Activated CD4-positive, alpha-beta T cell treated with anti-CD3 and anti-CD28 coated beads, Interleukin-2, amount 10 ng/mL, durations not matched to agents 7 days and 5 days (primary cell): Measurements from ENCODE around the gene SLIRP. TPM values are rescaled to one million over a fixed set of nuclear protein-coding genes. Genes with fewer than 3 reads are reported as not detected.

ENCODE experiments used
- CTCF ChIA-PET: fragments of 350-600 bp; sonication (Branson Sonifier 250); formaldehyde crosslinking; loops from one replicate; lab custom pipeline; 2021; ENCODE audit warnings: antibody characterized with exemption; lab: Charles Lee
- POLR2A ChIA-PET: fragments of 350-600 bp; sonication (Branson Sonifier 250); formaldehyde crosslinking; loops from one replicate; lab custom pipeline; 2021; ENCODE audit warnings: antibody characterized with exemption; lab: Charles Lee
- DNase-seq: peaks from one replicate; pipeline ENCODE4 v3.0.0-alpha.2; 2020
- H3K27ac Mint-ChIP-seq: one replicate; pipeline ENCODE4 v1.8.0; 2021; ENCODE audit warnings: mild to moderate bottlenecking, moderate library complexity, mixed read lengths
- H3K27me3 Mint-ChIP-seq: one replicate; pipeline ENCODE4 v1.8.0; 2021; ENCODE audit warnings: mixed read lengths
- H3K36me3 Mint-ChIP-seq: one replicate; pipeline ENCODE4 v1.8.0; 2021; ENCODE audit warnings: low read depth, mixed read lengths
- H3K4me1 Mint-ChIP-seq: one replicate; pipeline ENCODE4 v1.8.0; 2021; ENCODE audit warnings: mixed read lengths
- H3K4me3 Mint-ChIP-seq: one replicate; pipeline ENCODE4 v1.8.0; 2021; ENCODE audit warnings: mild to moderate bottlenecking, moderate library complexity, mixed read lengths
- H3K9me3 Mint-ChIP-seq: one replicate; pipeline ENCODE4 v1.8.0; 2021; ENCODE audit warnings: mixed read lengths
- total RNA-seq, 2 experiments: library from RNA; stranded (reverse); gene quantifications; one replicate each; pipeline ENCODE4 v1.2.3, GENCODE V29; 2021

SLIRP gene
- total RNA-seq, 2 experiments from 2014 or later: 61.9 to 73.6 TPM

DNA sequence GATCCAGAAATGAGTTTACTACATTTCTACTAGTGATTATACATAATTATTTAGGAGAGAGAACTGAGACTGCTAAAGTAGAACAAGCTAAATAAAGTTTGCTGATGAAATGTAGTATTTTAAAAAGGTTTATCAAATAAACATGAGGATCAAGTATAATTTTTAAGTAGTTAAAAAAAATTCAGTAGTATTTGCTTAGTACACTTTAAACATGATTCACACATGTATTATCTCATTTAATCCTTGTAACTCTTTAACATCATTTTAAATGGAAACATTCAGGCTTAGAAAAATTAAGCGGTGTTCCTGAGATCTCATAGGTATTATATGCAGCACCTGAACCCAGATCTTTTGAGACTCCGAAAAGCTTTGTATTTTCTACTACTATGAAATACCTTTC lies 44.4 kb downstream of the SLIRP start:
- H3K9me3 Mint-ChIP-seq: no peaks in the 10 kb centered on the region
- H3K36me3 Mint-ChIP-seq: peaks cover 56% of the 10 kb centered on the region
- POLR2A ChIA-PET: no interaction called here
- no peak overlapping the region for H3K27ac Mint-ChIP-seq
- no peaks in the 10 kb centered on the region for H3K27me3 Mint-ChIP-seq
- H3K4me1 Mint-ChIP-seq: peaks cover 11% of the 10 kb centered on the region
- H3K4me3 Mint-ChIP-seq: no peak overlapping the region
- CTCF ChIA-PET: interaction anchor here (1.2 to 1.4 kb wide), 2 partner anchors 8 to 11 kb away, joined by 6 read pairs; partner anchors contain the start of gene SNW1
- DNase-seq: no peak

GRCh38 chr14:77752799-77753516 lies 45.1 kb downstream of the SLIRP start:
- ChIA-PET POLR2A (interaction anchor here (0.6 kb wide), 1 partner anchor 34 kb away, joined by 3 read pairs; no protein-coding TSS in a partner anchor), CTCF (interaction anchor here (1.4 kb wide), 1 partner anchor 11 kb away, joined by 6 read pairs; no protein-coding TSS in a partner anchor)
- Mint-ChIP-seq H3K27me3 (no peaks in the 10 kb centered on the region), H3K27ac (no peak overlapping the region), H3K4me3 (no peak overlapping the region), H3K9me3 (no peaks in the 10 kb centered on the region), H3K36me3 (peaks cover 57% of the 10 kb centered on the region), H3K4me1 (peaks cover 17% of the 10 kb centered on the region)
- DNase-seq: no peak

DNA sequence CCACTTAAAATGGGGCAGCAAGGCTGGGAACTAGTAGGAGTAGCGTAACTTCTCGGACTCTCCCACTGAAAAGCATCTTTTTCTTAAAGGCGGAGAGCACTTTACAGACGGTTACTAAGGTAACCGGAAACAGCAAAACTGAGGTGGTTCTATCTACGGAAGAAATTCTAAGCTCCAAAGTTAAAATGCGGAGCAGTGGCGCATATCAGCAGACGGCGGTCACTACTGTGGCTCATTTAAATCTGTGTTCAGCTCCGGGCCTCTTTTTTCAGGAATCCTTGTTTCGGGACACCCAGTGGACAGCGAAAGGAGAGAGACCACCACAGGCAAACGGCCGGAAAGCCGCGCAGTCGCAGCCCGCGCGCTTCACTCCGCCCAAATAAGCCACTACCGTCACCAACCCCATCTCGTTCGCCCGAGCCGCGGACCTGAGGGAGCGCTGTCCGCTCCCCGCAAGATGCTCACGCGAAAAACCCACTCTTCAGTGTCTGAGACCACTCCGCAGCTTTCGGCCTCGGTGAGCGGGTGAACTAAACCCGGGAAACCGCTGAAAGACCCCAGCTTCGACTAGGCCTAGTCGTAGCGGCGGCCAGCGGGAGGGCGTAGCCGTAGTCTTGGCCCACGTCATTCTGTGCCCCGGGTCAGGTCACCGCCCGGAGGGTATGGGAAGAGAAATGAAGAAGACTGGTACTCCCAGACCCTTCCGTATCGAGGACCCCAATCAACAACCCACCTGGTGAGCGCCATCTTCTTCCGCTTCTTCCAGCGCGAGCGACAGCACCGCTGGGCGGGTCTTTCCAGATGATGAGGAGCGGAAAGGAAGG lies 52.7 kb downstream of the SLIRP start, which contains the start of gene SNW1:
TSS of gene SNW1 (minus strand) at position 776 of the 824 bp plus-strand sequence. CDS start at position 747, 29 bp downstream.
- Mint-ChIP-seq H3K4me3 (peak within 1 kb of the TSS; percentile 96), H3K27ac (peak within 1 kb of the TSS; percentile 99), H3K27me3 (no peaks in the 10 kb centered on the region), H3K4me1 (peaks cover 39% of the 10 kb centered on the region), H3K36me3 (peaks cover 24% of the 10 kb centered on the region), H3K9me3 (no peaks in the 10 kb centered on the region)
- ChIA-PET POLR2A (interaction anchor here (1.0 kb wide), 1 partner anchor 384 kb away, joined by 3 read pairs; the partner anchor contains the start of genes SAMD15 and TMED8), CTCF (interaction anchor here (0.9 to 2.1 kb wide), 5 partner anchors 9 to 55 kb away, joined by 3 to 6 read pairs (median 4); no protein-coding TSS in a partner anchor)
- DNase-seq: peak; percentile 95

DNA sequence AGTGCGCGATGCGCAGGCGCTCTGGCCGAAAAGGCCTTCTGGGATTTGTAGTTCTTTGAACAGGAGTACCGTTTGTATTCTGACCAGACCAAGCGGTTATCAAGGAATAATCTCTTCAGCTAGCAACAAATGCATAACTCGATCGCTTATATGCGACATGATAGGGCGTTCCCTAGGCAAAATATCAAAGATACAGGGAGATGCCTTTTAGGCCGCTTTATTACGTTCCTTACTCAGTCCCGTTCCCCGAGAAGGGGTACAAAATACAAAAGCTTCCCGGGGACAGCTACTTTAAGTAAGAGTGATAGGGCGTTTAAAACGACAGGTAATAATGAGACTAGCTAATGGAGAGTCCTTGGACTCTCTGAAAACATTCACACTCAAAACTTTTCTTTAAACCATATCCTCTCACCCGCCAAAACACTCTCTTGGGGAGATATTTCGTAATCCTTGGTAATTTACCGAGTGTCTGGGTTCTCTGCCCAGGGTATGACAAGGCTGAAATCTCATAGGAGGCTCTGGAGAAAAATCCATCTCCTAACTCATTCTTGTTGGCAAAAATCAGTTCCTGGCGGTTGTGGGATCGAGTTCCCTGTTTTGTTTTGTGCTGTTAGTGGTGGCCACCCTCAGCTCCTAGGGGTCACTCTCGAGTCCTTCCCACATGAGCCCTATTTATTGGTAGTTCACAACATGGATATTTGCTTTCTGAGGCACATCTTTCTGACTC lies 53.5 kb downstream of the SLIRP start:
- H3K4me1 Mint-ChIP-seq: peaks cover 36% of the 10 kb centered on the region
- no peaks in the 10 kb centered on the region for H3K27me3 Mint-ChIP-seq
- ChIA-PET CTCF (interaction anchor here (1.6 to 2.1 kb wide), 2 partner anchors 10 to 56 kb away, joined by 5 to 6 read pairs; no protein-coding TSS in a partner anchor), POLR2A (no interaction called here)
- H3K9me3 Mint-ChIP-seq: no peaks in the 10 kb centered on the region
- peak; percentile 10 for DNase-seq
- peak overlapping the region; percentile 99 for H3K27ac Mint-ChIP-seq
- H3K36me3 Mint-ChIP-seq: peaks cover 20% of the 10 kb centered on the region
- H3K4me3 Mint-ChIP-seq: peak overlapping the region; percentile 96

GRCh38 chr14:77763316-77763715 lies 55.4 kb downstream of the SLIRP start:
- Mint-ChIP-seq H3K4me1 (peaks cover 29% of the 10 kb centered on the region), H3K9me3 (no peaks in the 10 kb centered on the region), H3K27ac (no peak overlapping the region), H3K27me3 (no peaks in the 10 kb centered on the region), H3K4me3 (no peak overlapping the region), H3K36me3 (peaks cover 13% of the 10 kb centered on the region)
- CTCF ChIA-PET: interaction anchor here (0.6 to 1.3 kb wide), 3 partner anchors 22 to 68 kb away, joined by 3 to 4 read pairs (median 3); no protein-coding TSS in a partner anchor
- no peak for DNase-seq
- POLR2A ChIA-PET: interaction anchor here (0.6 kb wide), 1 partner anchor 366 kb away, joined by 4 read pairs; no protein-coding TSS in a partner anchor

- H3K27me3 Mint-ChIP-seq: no peaks in the 10 kb centered on the region
- H3K4me1 Mint-ChIP-seq: peaks cover 26% of the 10 kb centered on the region
- no peaks in the 10 kb centered on the region for H3K9me3 Mint-ChIP-seq
- no peak overlapping the region for H3K27ac Mint-ChIP-seq
- POLR2A ChIA-PET: interaction anchor here (0.6 kb wide), 1 partner anchor 367 kb away, joined by 4 read pairs; no protein-coding TSS in a partner anchor
- no peak for DNase-seq
- H3K4me3 Mint-ChIP-seq: no peak overlapping the region
- H3K36me3 Mint-ChIP-seq: peaks cover 7% of the 10 kb centered on the region
- CTCF ChIA-PET: interaction anchor here (1.3 kb wide), 1 partner anchor 23 kb away, joined by 3 read pairs; no protein-coding TSS in a partner anchor
These were observed 56.1 kb downstream of the SLIRP start for GRCh38 chr14:77763978-77764377.

Other genes starting within 250 kb of the SLIRP start
- not detected for gene ISM2, start 209.3 kb upstream of the SLIRP start, total RNA-seq
- 10 to 100 TPM; 54.2 to 64.4 TPM for gene SPTLC2, start 91.5 kb upstream of the SLIRP start, total RNA-seq
- gene ALKBH1, start 80 bp upstream of the SLIRP start, total RNA-seq: 10 to 100 TPM; 12.5 to 13.3 TPM
- 100 to 1,000 TPM; 114 to 115 TPM for gene SNW1, start 53.1 kb downstream of the SLIRP start, total RNA-seq
- gene ADCK1, start 92.0 kb downstream of the SLIRP start, total RNA-seq: 1 to 10 TPM; 6.7 to 7.7 TPM